Measurements from ENCODE around the gene NCBP2.

NCBP2 gene

DNA sequence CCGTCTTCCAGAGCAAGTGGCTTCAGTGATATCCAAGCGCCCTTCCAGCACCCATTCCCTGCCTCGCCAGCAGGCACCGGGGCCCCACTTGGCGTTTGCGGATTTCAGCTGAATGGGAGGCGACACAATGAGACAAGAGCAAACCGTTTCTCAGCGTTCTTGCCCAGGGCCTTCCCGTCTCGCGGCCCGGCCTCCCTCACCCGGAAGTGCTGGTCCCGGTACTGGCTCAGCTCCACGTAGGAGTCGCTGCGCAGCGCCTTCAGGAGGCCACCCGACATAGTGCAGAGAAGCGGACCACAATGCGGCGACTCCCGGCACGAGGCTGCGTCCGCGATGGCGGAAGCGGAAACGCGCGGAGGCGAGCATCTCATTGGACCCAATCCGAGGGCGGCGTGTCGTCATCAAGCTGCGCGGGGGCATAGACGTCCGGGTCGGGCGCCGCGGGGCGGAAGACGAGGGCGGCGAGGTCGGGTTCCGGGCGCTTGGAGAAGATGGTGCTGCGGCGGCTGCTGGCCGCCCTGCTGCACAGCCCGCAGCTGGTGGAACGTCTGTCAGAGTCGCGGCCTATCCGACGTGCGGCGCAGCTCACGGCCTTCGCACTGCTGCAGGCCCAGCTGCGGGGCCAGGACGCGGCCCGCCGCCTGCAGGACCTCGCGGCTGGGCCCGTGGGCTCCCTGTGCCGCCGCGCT, at the start of gene NCBP2:
TSS of gene NCBP2 (minus strand) at position 303 of the 689 bp plus-strand sequence. CDS start at position 278, 25 bp downstream.
- peak; percentile 99 to 100 for DNase-seq (ENCODE audit: low read depth in 2 of 2, low spot score in 1 of 2)

DNA sequence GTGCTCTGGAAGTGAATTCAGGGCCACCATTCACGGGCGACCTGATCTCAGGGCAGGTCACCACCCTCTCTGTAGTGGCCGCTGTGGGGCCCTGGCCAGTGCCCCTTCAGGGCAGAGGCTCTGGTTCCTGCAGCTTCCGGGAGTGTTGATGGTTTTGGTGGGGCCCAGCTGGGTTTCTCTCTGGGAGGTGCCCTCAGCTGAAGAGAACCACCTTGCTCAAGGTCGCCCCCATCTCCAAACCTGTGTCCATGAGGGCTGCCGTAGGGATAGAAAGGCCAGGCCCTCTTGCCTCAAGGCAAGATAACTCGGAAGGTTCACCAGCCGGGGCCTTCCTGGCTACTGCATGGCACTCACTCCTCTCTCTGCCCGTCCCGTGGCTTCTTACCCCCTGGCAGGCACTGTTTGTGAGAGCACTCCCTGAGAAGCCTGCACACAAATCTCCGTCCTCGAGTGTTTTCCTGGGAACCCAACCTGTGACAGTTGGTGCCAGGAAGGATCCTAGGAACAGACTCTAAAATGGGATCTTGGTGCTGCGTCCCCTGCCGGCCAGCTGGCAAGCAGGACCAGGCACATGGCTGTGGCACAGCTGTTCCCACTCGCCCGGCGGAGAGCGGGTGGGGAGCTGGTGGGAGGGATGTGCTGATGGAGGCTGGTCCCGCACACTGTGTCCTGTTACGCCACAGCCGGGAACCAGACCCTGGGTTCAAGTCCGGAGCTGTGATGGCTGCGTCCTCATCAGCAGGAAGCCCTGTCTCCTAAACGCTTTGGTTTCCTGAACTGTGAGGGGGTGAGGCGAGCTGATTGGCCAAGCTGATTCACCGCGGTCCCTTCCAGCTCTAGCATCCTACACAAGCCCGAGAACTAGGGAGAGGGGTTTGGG, 49.5 kb upstream of the NCBP2 start:
- no peak for DNase-seq (ENCODE audit: low read depth in 2 of 2, low spot score in 1 of 2)

DNA sequence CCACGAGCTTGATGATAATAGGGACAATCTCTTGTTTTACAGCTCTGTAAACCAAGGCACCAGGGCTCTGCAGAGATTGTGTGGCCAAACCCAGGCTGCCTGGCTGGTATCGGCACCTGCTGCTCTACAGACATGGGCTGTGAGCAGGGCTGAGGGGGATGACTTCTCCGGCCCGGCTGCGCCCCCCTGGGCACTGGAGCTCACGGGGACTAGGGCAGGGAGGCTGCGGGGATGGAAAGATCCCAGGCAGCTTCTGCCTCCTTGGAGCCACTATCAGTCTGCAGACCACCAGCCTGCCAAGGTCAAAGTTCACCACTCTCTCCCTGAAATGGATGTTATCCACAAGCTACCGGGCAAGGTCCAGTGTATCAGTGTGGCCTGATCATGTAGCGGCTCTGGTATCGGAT, 48.3 kb upstream of the NCBP2 start:
- DNase-seq (ENCODE audit: low read depth in 2 of 2, low spot score in 1 of 2): no peak

DNA sequence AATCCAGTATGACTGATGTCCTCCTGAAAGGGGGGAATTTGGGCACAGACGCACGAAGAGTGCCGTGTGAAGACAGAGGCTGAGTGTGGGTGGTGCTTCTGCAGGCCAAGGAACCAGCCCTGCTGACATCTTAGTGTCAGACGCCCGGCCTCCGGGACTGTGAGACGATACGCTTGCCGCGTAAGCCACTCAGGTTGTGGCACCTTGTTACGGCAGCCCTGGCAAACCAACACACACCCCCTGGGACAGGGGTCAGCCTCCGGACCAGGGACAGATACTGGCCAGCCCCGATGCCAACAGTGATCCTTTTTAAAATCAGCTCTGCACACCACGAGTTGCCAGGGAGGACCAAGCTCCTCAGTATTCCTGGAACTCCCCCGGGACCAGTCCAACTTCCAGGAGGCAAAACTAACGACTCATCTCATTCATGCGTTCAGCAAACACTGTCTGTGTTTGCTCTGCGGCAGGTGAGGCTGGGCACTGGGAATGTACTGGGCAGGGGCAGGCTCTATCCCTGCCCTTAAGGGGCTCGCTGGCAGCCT, 47.5 kb upstream of the NCBP2 start:
- DNase-seq (ENCODE audit: low read depth in 2 of 2, low spot score in 1 of 2): no peak

DNA sequence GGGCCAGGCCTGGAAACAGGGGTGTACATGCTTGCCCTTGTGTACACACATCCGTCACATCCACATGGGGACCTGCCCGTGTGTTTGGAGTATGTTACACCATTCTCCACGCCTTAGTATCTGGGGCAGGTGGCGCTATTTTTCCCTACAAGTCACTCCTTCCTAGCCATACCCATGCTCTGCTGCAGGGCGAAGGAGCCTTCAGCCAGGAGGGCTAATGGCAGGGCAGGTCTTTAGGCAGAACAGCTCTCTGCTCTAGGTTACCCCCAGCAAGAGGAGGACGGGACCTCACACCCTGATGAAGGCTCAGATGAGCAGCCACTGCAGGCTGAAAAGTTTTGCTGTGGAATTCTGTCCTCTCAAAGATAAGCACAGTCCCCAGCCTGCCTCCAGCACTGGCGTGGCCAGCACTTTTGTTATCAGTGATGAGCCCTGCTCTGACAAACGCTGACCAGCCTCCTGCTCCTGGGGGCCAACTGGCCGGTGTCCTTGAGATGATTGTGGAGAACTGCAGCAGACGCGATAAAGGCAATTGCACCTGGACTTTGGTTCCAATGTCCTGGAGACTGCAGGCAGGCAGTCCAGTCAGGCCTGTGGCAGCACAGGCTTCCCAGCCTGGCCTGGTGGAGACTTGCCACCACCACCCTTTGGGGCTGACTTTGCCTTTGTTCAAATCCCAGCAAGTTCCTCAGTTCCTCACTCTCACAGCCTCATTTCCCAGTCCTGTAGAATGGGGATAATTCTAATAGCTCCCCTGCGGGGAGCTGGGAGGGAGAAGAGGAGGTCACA, 46.1 kb upstream of the NCBP2 start:
- no peak for DNase-seq (ENCODE audit: low read depth in 2 of 2, low spot score in 1 of 2)

DNA sequence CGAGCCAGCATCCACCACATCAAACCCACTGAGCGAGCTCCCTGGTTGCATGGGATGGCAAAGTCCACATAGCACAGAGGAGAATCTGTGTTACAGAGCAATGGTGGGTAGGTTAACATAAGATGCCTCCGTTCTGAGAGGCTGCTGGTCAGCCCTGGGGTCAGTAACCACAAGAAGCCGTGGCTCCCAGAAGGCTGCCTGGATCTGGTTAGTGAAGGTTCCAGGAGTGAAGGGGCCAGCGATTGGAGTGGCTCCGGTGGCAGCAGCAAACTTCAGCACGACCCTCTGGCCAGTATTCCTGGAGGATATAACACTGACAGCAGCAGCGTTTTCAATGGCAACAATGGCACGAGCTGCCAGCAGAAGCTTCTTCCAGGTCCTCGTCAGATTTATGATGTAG, 44.7 kb upstream of the NCBP2 start:
- DNase-seq (ENCODE audit: low read depth in 2 of 2, low spot score in 1 of 2): no peak

DNA sequence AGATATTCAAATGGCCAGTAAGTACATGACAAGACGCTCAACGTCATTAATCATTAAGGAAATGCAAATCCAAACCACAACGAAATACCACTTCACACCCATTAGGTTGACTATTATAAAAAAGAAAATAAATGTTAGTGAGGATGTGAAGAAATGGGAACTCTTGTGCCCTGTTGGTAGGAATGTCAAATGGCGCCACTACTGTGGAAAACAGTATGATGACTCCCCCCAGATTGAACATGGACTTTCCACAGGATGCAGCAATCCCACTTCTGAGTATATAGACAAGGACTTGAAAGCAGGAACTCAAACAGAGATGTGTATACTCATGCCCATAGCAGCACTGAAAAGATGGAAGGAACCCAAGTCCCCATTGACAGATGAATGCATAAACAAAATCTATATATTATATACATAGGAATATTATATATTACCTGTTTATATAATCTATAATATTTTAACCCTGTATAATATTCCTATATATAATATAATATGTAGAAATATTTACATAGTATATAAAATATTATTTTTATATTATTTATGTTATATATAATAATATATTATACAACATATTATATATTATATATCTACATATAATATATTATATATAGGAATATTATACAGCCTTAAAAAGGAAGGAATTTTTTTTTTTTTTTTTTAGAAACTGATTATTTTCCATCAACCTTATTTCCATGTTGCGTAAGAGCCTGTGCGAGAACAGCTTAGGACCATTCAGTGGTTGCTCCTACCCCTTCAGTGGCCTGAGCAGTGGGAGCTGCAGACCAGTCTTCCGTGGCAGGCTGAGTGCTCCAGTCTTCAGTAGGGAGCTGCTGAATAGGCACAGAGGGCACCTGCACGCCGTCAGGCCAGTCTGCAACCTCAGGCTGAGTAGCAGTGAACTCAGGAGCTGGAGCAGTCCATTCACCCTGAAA, 43.9 kb upstream of the NCBP2 start:
- no peak for DNase-seq (ENCODE audit: low read depth in 2 of 2, low spot score in 1 of 2)

DNA sequence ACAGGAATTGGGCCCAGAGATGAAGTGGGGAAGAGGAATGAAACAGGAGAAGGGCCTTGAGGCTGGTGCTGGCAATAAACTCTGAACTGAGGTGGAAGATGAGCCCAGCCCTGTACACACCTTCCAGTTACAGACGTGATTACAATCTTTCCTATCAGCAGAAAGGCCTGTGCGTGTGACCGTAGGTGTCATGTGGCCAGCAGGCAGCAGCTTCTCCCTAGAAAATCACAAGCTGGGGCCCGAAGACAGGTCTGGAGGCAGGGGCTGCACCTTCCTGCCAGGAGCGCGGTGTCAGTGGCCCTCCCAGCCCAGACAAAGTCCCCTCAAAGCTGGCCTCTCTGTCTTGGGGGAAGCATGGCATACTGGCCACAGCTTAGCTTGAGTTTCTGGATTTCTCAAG, 43.0 kb upstream of the NCBP2 start:
- DNase-seq (ENCODE audit: low read depth in 2 of 2, low spot score in 1 of 2): no peak

DNA sequence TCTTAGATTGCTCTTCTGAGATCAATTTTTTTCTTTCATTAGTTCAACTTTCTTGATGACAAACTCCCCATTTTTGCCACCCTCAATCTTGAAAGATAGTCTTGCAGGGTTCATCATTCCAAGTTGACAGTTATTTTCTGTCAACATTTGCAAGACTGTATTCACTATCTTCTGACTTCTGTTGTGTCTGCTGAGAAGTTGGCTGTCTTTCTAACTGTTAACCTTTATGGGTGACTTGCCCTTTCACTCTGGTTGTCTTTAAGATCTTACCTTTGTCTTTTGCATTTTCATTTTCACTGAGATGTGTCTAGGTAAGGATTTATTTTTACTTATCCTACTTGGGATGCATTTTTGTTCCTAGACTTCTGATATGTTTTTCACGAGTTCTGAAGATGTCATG, 40.9 kb upstream of the NCBP2 start:
- no peak for DNase-seq (ENCODE audit: low read depth in 2 of 2, low spot score in 1 of 2)

DNA sequence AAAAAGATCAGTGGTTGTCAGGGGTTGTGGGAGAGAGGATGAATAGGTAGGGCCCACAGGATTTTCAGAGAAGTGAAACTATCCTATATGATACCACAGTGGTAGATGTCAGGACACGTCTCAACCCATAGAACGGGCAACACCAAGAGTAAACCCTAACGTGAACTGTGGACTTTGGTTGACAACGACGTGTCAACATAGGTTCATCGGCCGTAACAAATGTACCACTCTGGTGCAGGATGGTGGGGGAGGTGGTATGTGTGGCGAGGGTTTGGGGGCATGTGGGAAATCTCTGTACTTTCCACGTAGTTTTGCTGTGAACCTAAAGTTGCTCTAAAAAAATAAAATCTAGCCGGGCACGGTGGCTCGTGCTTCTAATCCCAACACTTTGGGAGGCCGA, 39.3 kb upstream of the NCBP2 start:
- no peak for DNase-seq (ENCODE audit: low read depth in 2 of 2, low spot score in 1 of 2)

DNA sequence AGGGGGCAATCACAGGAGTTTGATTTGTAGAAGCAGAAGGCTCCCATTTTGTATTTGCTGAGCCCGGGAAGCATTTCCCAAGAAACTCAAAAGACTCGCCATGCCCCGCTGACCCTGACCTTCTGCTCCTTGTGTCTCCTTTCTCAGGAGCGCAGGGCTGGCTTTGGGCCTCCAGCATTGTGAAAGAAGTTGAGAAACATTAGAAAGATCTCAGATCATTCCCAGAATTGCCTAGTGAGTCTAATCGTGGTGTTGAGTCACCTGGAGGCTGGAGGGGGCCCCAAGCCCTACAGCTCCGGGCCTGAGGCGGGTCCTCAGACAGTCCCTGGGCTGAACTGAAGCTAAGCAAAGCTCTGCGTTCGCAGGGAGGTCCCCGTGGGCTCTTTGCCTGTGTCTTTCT, 37.2 kb upstream of the NCBP2 start:
- no peak for DNase-seq (ENCODE audit: low read depth in 2 of 2, low spot score in 1 of 2)

DNA sequence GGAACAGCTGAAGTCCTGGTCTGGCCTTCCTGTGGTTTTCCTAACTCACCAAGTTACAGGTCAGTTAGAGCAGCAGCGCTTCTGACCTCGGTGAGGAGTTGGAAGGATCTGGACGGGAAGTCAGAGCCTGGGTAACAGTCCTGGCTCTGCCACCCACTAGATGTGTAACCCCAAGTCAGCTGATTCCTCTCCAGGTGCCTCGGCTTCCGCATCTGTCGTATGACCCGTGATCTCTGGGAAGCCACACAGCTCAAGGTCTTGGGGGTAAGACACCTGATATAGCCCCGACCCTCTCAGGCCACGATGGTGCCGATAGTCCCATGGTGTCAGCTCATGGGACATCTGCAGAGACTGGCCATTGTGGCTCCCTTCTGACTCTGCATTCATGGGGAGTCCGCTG, 34.6 kb upstream of the NCBP2 start:
- DNase-seq (ENCODE audit: low read depth in 2 of 2, low spot score in 1 of 2): no peak

DNA sequence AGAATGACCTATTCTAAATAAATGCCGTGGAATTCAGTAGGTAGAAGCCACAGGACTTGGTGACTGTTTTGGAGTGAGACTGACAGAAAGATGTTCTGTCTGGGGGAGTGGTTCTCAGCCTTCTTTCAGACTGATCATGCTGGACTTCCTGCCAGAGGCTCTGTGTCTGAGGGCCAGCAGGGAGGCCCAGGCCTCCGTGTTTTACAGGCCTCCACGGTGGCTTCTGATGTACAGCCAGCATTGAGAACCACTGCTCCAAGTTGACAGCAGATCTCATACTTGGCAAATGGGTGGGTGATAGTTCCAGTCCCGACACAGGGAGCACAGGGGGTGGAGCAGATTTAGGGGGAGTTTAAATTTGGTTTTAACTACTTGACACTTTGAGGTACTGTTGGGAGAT, 33.0 kb upstream of the NCBP2 start:
- no peak for DNase-seq (ENCODE audit: low read depth in 2 of 2, low spot score in 1 of 2)

DNA sequence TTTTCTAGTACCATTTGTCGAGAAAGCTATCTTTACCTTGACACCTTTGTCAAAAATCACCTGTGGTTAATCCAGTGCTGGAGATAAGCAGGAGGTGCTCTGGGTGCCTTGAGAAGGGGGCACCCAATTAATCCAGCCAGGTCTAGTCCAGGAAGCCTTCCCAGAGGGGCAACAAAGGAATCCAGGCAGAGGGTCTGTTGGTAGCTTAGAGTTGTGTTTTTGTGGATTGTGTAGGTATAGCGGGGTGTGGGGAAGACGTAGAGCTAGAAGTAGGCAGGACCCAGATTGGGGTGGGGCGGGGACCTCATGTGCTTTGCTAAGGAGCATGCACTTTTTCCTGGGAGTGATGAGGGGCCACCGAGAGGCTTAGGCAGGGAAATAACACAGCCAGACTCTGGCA, 32.3 kb upstream of the NCBP2 start:
- DNase-seq (ENCODE audit: low read depth in 2 of 2, low spot score in 1 of 2): no peak

DNA sequence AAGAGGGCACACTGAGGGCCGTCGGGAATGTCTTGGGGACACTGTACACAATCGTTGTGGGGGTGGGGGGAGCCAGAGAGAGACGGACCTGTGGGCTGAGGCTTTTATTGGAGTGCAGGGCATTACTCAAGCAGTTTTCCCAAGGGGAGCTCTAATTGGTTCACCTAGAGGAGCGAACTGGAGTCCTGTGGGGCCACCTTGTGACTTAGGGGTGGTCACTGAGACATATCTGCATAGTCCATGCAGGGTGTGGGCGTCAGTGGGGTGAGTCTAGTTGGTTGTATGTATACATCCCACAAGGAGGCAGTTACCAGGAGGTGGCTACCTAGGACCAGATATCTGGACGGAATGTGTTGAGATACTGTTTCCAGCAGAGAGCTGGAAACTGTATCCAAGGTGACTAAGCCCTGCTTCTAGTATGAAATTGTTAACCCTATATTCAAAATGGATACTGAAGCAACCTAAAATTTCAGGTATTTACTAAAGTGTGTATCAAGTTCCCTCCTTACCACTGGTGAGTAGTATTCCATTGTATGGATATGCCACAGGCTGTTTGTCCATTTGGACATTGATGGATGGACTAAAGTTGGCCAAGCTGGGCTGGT, 28.9 kb upstream of the NCBP2 start:
- DNase-seq (ENCODE audit: low read depth in 2 of 2, low spot score in 1 of 2): no peak

DNA sequence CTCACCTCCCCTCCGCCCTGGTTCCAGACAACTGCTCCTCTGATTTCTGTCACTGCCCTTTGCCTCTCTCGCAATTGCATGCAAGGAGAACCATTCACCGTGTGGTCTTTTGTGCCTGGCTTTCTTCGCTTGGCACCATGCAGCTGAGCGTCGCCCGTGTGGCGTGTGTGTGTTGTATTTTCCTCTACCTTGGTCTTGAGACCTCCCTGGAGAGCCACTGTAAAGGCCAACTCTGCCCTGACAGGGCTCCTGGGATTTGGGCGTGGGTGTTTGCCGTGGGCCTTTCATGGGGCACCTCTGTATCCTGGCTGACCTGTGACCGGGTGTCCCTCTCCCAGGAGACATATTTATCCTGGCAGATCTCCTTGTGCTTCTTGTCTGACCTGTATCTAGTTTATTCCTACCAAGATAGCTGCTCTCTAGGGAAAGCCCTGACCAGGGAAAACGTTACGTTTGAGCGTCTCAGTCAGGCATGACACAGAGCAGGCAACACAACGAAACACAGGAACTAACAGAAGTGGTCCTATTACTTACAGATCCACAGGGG, 28.3 kb upstream of the NCBP2 start:
- DNase-seq (ENCODE audit: low read depth in 2 of 2, low spot score in 1 of 2): no peak

DNA sequence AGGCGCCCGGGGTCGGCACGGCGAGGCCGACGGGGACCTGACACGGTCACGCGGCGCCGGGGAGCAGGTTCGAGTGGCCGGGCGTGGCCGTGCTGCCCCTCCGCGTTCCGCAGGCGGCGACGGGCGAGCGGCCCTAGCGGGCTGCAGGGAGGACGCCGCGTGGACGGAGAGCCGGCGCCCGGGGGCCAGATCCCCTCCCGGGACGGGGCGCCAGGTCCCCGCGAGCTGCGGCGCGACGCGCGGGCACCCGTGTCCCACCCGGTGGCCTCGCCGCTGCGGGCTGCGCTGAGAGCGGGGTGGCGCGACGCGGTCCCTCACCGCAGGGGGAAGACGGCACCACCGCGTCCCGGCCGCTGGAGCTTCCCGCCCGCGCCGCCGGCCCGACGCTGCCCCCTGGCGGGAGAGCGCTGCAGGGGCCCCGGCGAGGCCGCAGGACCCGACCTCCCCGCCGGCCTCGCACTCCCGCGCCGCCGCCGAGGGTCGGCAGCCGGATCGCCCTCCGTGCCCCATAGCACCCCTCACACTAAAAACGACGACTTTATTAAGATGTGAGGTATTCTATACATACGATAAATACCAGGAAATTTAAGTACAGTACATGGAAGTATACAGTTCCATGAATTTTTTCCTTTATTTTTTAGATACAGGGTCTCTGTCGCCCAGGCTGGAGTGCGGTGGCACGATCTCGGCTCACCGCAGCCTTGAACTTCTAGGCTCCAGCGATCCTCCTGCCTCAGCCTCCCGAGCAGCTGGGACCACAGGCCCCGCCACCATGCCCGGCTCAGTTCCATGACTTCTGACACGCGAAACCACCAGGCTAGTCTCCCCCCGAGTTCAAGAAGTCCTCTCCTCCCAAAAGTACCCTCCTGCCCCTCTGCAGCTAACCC, 27.6 kb upstream of the NCBP2 start:
- DNase-seq (ENCODE audit: low read depth in 2 of 2, low spot score in 1 of 2): peak; percentile 10 to 33

DNA sequence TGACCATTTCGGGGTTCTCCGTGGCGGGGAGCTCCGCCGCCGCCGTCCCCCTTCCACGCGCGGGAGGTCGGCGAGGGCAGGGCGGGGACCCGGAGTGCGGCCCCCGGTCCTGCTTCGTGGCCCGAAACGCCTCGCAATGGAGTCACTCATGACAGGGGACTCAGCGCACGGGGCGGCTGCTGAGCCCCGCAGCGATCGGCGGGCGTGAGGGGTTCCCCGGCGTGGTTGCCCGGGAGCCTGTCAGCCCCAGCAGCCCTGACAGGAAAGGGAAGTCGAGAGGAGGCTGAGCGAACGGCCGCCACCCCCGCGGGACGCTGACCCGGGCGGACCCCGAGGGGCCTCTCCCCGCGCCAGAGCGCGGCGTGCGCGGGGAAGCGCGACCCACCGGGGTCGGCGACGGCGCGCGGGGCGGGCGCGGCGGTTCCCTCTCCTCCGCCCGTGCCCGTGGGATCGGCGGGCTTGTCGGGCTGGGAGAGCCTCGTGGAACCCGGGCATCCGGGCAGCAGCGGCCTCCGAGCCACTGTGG, 26.9 kb upstream of the NCBP2 start:
- DNase-seq (ENCODE audit: low read depth in 2 of 2, low spot score in 1 of 2): peak in 1 of 2 donors; percentile 9

Measured in stimulated activated CD8-positive, alpha-beta memory T cell treated with anti-CD3 and anti-CD28 coated beads, Interleukin-4, amount 100 ng/mL, for 1 hour (primary cell).